Natural killer cell (primary cell): ENCODE results near the gene ELMO1. TPM values are rescaled to one million over a fixed set of nuclear protein-coding genes. Genes with fewer than 3 reads are reported as not detected.

Experiments
- ATAC-seq, 3 donors: fragments of 150-1000 bp in 2 of 3; fragments of 200-7000 bp in 1 of 3; cut with Tn5 transposase; 1 replicate in 1 of 3; 2 replicates in 2 of 3; pipeline ENCODE4 v1.10.0; 2021; ENCODE audit warnings: mild to moderate bottlenecking in 2 of 3, moderate library complexity in 2 of 3
- DNase-seq, 2 donors: peaks; one replicate each; pipeline versions ENCODE4 v3.0.0 to v3.0.0-alpha.2; 2013 to 2021; ENCODE audit warnings: mixed read lengths in 1 of 2
- H3K27ac ChIP-seq: one replicate; pipeline ENCODE4 v1.5.1; 2013; ENCODE audit warnings: mild to moderate bottlenecking, low read length
- H3K27me3 ChIP-seq: one replicate; pipeline ENCODE4 v1.6.1; 2013; ENCODE audit warnings: low read length; ENCODE audit not compliant: control insufficient read depth, insufficient read depth
- H3K36me3 ChIP-seq: one replicate; pipeline ENCODE4 v1.6.1; 2013; ENCODE audit warnings: low read length; ENCODE audit not compliant: control insufficient read depth, insufficient read depth
- H3K4me1 ChIP-seq: one replicate; pipeline ENCODE4 v1.6.1; 2013; ENCODE audit warnings: low read length; ENCODE audit not compliant: control insufficient read depth, insufficient read depth
- H3K4me3 ChIP-seq: one replicate; pipeline ENCODE4 v1.5.1; 2013; ENCODE audit warnings: low read length
- H3K9me3 ChIP-seq: one replicate; pipeline ENCODE4 v1.6.1; 2013; ENCODE audit warnings: low read length; ENCODE audit not compliant: control insufficient read depth, insufficient read depth
- H3K27ac Mint-ChIP-seq, 2 donors: one replicate each; pipeline ENCODE4 v1.8.0; 2022; ENCODE audit warnings: mild to moderate bottlenecking in 2 of 2, mixed read lengths in 2 of 2, moderate library complexity in 1 of 2
- H3K27me3 Mint-ChIP-seq, 2 donors: one replicate each; pipeline ENCODE4 v1.8.0; 2022; ENCODE audit warnings: low read depth in 2 of 2, mixed read lengths in 2 of 2
- H3K36me3 Mint-ChIP-seq: one replicate; pipeline ENCODE4 v1.8.0; 2022; ENCODE audit warnings: mixed read lengths
- H3K4me1 Mint-ChIP-seq, 2 donors: one replicate each; pipeline ENCODE4 v1.8.0; 2022; ENCODE audit warnings: mixed read lengths in 2 of 2
- H3K4me3 Mint-ChIP-seq: one replicate; pipeline ENCODE4 v1.8.0; 2022; ENCODE audit warnings: mild to moderate bottlenecking, moderate library complexity, mixed read lengths
- H3K9me3 Mint-ChIP-seq, 2 donors: one replicate each; pipeline ENCODE4 v1.8.0; 2022; ENCODE audit warnings: mixed read lengths in 2 of 2
- CTCF ChIP-seq: fragments of 200-600 bp; IDR thresholded peaks from one replicate; pipeline ENCODE4 v1.8.0; 2022; ENCODE audit warnings: antibody characterized with exemption
- WGBS: methylation state at CpG from one replicate; pipeline ENCODE4 v1.1.7; 2013; ENCODE audit warnings: missing lambda C conversion rate; ENCODE audit not compliant: insufficient coverage; 5-methylcytosine and 5-hydroxymethylcytosine counted together
- intact Hi-C: fragments of 100-400 bp; cut with micrococcal nuclease; formaldehyde crosslinking; loops from one replicate; pipeline ENCODE4 v1.14.2; 2022
- total RNA-seq, 4 donors: library from RNA; stranded (reverse); fragments of 120-200 nt in 1 of 4; gene quantifications; one replicate each; pipeline versions ENCODE4 v1.2.3 to v1.2.4, GENCODE V29; 2013 to 2022

Gene ELMO1
- total RNA-seq, 3 donors from 2014 or later (not counting 1 experiment from before 2014, with no cell fraction given), result 127 to 147 (median 130) TPM

- intact Hi-C loops, result no loop called here
These were observed 13.4 kb downstream of the ELMO1 start for GRCh38 chr7:37435156-37435855.

GRCh38 chr7:37434529-37434928 is 14.1 kb downstream of the ELMO1 start:
- H3K36me3 ChIP-seq, result no peaks in the 10 kb centered on the region
- intact Hi-C loops, result no loop called here
- no peak for DNase-seq
- H3K4me3 ChIP-seq, result no peak overlapping the region
- peaks cover 73% of the 10 kb centered on the region in 2 donors for H3K4me1 Mint-ChIP-seq
- no peak for TF ChIP-seq CTCF
- ATAC-seq, result no peak
- H3K9me3 Mint-ChIP-seq, result no peaks in the 10 kb centered on the region
- peaks cover 20% of the 10 kb centered on the region for H3K4me1 ChIP-seq
- WGBS, result 92% methylated on average over 3 of the region's 3 CpGs
- no peaks in the 10 kb centered on the region for H3K9me3 ChIP-seq
- H3K4me3 Mint-ChIP-seq, result no peak overlapping the region
- peak overlapping the region in 1 of 2 donors; percentile 29 for H3K27ac Mint-ChIP-seq
- H3K27ac ChIP-seq, result no peak overlapping the region
- no peaks in the 10 kb centered on the region for H3K27me3 ChIP-seq
- H3K36me3 Mint-ChIP-seq, result no peaks in the 10 kb centered on the region
- no peaks in the 10 kb centered on the region for H3K27me3 Mint-ChIP-seq

More at GRCh38 chr7:37435156-37435855, 13.4 kb downstream of the ELMO1 start:
- Mint-ChIP-seq H3K27ac (peak overlapping the region in 1 of 2 donors; percentile 29), H3K4me1 (peaks cover 65 to 73% of the 10 kb centered on the region in 2 donors), H3K27me3 (no peaks in the 10 kb centered on the region), H3K4me3 (peak overlapping the region; percentile 45), H3K36me3 (no peaks in the 10 kb centered on the region), H3K9me3 (no peaks in the 10 kb centered on the region)
- H3K4me1 ChIP-seq, result peaks cover 25% of the 10 kb centered on the region
- no peak overlapping the region for H3K27ac ChIP-seq
- H3K4me3 ChIP-seq, result no peak overlapping the region
- ATAC-seq (no peak), DNase-seq (no peak)
- no peaks in the 10 kb centered on the region for H3K36me3 ChIP-seq
- H3K27me3 ChIP-seq, result no peaks in the 10 kb centered on the region
- no peak for TF ChIP-seq CTCF
- no peaks in the 10 kb centered on the region for H3K9me3 ChIP-seq
- WGBS, result 94% methylated on average over 5 of the region's 6 CpGs

DNA sequence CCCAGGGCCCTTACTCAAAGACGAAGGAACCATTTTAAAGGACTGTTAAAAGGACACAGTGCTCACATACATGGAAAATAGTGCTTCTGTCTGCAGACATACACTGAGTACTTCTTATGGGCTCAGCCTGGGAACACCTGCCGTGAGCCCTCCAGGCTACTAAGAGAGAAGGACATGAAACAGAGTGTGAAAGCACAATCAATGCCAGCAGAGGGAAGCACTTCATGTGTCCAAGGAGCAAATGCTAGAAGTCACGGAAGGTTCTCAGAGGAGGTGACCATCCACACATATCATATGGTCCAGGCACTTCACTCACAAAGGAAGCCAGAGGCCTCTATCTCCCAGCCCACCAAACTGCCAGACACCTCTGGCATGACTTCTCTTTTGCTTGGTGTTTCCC is 15.5 kb downstream of the ELMO1 start:
- H3K36me3 Mint-ChIP-seq, result peaks cover 8% of the 10 kb centered on the region
- ATAC-seq (peak in 2 of 3 donors; percentile 27 to 42), DNase-seq (peak in 1 of 2 donors; percentile 29)
- peak overlapping the region in 1 of 2 donors; percentile 62 for H3K27ac Mint-ChIP-seq
- H3K4me1 Mint-ChIP-seq, result peaks cover 64 to 65% of the 10 kb centered on the region in 2 donors
- Histone ChIP-seq H3K4me1 (peaks cover 13% of the 10 kb centered on the region), H3K27me3 (no peaks in the 10 kb centered on the region), H3K27ac (no peak overlapping the region), H3K4me3 (no peak overlapping the region), H3K9me3 (no peaks in the 10 kb centered on the region), H3K36me3 (peaks cover 7% of the 10 kb centered on the region)
- no peak for TF ChIP-seq CTCF
- H3K4me3 Mint-ChIP-seq, result peak overlapping the region; percentile 6
- no peaks in the 10 kb centered on the region for H3K27me3 Mint-ChIP-seq
- intact Hi-C loops, result loop anchor here (2.0 kb wide), 1 partner anchor 16 kb away; the partner anchor contains the start of gene ELMO1
- no peaks in the 10 kb centered on the region for H3K9me3 Mint-ChIP-seq
- 78% methylated on average over 3 of the region's 3 CpGs for WGBS
